Spleen (tissue), 11 donors: Measurements from ENCODE around the gene ADARB2. TPM values are rescaled to one million over a fixed set of nuclear protein-coding genes. Genes with fewer than 3 reads are reported as not detected.

ENCODE experiments used
- DNase-seq: peaks from one replicate; pipeline ENCODE4 v3.0.0-alpha.2; 2020
- H3K27ac ChIP-seq, 8 donors: fragments of 200-600 bp; sonication (generic) in 7 of 8; 1 replicate in 4 of 8; 2 replicates in 4 of 8; pipeline versions ENCODE4 v1.5.0 to v1.8.0; 2016 to 2021; ENCODE audit warnings: inconsistent platforms in 4 of 8, mild to moderate bottlenecking in 4 of 8, moderate library complexity in 1 of 8
- H3K27me3 ChIP-seq, 7 donors: fragments of 200-600 bp; sonication (generic) in 6 of 7; replicated peaks in 1 of 7; 1 replicate in 4 of 7; 2 replicates in 3 of 7; pipeline versions ENCODE4 v1.5.0 to v1.8.0; 2016 to 2021; ENCODE audit warnings: inconsistent platforms in 3 of 7, mild to moderate bottlenecking in 1 of 7
- H3K36me3 ChIP-seq, 6 donors: fragments of 200-600 bp; sonication (generic) in 5 of 6; 1 replicate in 4 of 6; 2 replicates in 2 of 6; pipeline versions ENCODE4 v1.5.0 to v1.8.0; 2016 to 2021; ENCODE audit warnings: inconsistent platforms in 2 of 6
- H3K4me1 ChIP-seq, 6 donors: fragments of 200-600 bp; sonication (generic) in 5 of 6; 1 replicate in 3 of 6; 2 replicates in 3 of 6; pipeline versions ENCODE4 v1.5.0 to v1.8.0; 2016 to 2021; ENCODE audit warnings: inconsistent platforms in 3 of 6
- H3K4me3 ChIP-seq, 8 donors: fragments of 200-600 bp; sonication (generic) in 7 of 8; 1 replicate in 4 of 8; 2 replicates in 4 of 8; pipeline versions ENCODE4 v1.5.0 to v1.8.0; 2016 to 2021; ENCODE audit warnings: inconsistent platforms in 4 of 8, mild to moderate bottlenecking in 4 of 8, moderate library complexity in 2 of 8
- H3K9me3 ChIP-seq, 8 donors: fragments of 200-600 bp; sonication (generic) in 7 of 8; 1 replicate in 4 of 8; 2 replicates in 4 of 8; pipeline versions ENCODE4 v1.5.0 to v1.8.0; 2016 to 2021; ENCODE audit warnings: inconsistent platforms in 4 of 8
- POLR2A ChIP-seq, 3 donors: fragments of 450-650 bp; IDR thresholded peaks; one replicate each; pipeline ENCODE4 v1.5.1; 2017; ENCODE audit warnings: antibody characterized with exemption in 3 of 3, mild to moderate bottlenecking in 1 of 3
- POLR2AphosphoS5 ChIP-seq, 3 donors: sonication (generic); formaldehyde crosslinking; IDR thresholded peaks; one replicate each; pipeline ENCODE4 v1.5.1; 2017; ENCODE audit warnings: antibody characterized with exemption in 3 of 3
- WGBS, 5 donors: extraction: QIAGEN DNeasy Blood & Tissue Kit in 3 of 5; methylation state at CpG; one replicate each; pipeline versions ENCODE4 v1.1.5 to v1.1.7; 2013 to 2018; 5-methylcytosine and 5-hydroxymethylcytosine counted together
- intact Hi-C: fragments of 100-400 bp; cut with DNase I; formaldehyde crosslinking; loops from one replicate; pipeline ENCODE4 v1.15.0; 2023; ENCODE audit warnings: low total_unique reads
- polyA plus RNA-seq, 3 donors: library from polyadenylated mRNA; stranded (reverse); fragments of 200-250 nt; gene quantifications; one replicate each; pipeline ENCODE4 v1.2.1, GENCODE V29; 2013
- total RNA-seq, 7 donors: library from RNA; depleted of rRNA in 3 of 7; stranded (reverse); fragments of >200 nt in 3 of 7; fragmentation: NEBNext Ultra II Directional in 4 of 7; extraction: Animal tissue kit (Norgen Biotek cat#: 25700) in 4 of 7; gene quantifications; one replicate each; pipeline versions ENCODE4 v1.1.0 to v1.2.1, GENCODE V29; 2016 to 2021
- TF ChIP-seq, protein P1 (sequence below), 11 experiments: fragments of 200-600 bp in 7 of 11; fragments of 450-650 bp in 4 of 11; sonication (generic) in 4 of 11; IDR thresholded peaks in 8 of 11; conservative IDR thresholded peaks in 3 of 11; 1 replicate in 7 of 11; 2 replicates in 4 of 11; pipeline versions ENCODE4 v1.4.0 to v1.8.0; 2016 to 2021; ENCODE audit warnings: antibody characterized with exemption in 11 of 11, inconsistent platforms in 4 of 11, mild to moderate bottlenecking in 1 of 11
- donor health status: healthy with polysubstance abuse.
- donor health status: DM: no; HTN: no; CAD: no; lungs with moderate emphysema.
- donor health status: DM: no; HTN: no; CAD: no.
- donor health status: Bipolar disorder and iron deficiency.
- donor health status: healthy.
- donor health status: DM: no; HTN: no; CAD: no.
- donor health status: DM: yes; HTN: yes; CAD: no.

The ADARB2 gene
- total and polyA plus RNA-seq, 10 donors = 0.05 to 8.1 (median 0.96) TPM

DNA sequence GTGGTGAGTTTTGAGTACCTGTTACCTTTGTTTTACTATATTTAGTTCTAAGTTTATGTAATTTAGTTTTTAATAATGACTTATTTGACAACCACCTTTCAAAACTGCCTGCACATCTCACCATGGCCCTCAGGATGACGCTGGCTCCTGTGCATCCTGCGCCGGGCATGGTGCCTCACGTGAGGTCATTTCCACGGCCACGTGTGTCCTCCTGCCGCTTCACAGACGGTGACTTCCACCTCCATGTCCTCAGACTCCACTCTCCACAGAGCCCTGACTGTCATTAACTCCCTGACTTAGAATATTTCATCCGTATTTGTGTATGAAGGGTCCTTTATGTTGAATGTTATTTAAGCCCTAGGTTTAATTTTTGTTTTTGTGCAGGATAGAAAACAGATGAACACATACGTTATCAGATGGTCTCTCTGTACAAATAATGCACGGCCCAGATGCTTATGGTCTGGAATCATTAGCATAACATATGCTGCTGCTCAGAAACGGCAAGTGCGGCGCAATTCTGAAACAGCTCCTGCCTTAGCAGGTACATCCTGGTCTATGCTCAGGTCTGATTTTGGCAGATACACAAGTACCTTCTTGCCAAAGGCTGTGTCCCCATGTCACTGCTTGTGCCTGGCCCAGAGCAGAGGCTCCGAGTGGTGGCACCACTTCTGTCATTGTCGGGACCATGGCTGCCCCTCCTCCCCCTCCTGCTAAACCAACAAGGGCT is 525.3 kb downstream of the ADARB2 start:
- H3K9me3 ChIP-seq = no peaks in the 10 kb centered on the region

DNA sequence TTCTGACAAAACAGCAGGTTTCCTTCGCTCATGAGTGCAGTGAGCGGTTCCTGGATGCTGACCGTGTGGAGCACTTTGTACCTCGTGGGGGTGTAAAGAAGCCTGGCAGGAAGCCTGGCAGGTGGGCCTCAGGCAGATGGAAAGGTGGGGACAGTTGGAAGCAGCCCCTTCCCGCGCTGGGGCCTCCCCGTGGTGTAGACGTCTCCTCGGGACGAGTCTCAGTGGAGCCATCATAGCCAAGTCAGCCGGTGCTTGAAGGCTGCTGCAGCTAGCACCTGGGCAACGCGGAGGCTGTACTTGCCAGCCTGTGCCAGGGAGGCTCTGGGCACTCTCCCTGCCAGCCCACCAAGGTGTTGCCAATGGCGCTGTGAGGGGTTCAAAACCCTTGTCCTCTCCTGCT is 526.7 kb downstream of the ADARB2 start:
- H3K4me3 ChIP-seq = no peak overlapping the region
- peaks cover 0 to 5% (median 0%) of the 10 kb centered on the region in 6 donors for H3K36me3 ChIP-seq
- H3K27ac ChIP-seq = no peak overlapping the region
- peak; percentile 68 for DNase-seq
- no peak for TF ChIP-seq POLR2AphosphoS5 (IDR thresholded peaks at IDR 0.05)
- TF ChIP-seq POLR2A (IDR thresholded peaks at IDR 0.05) = no peak
- TF ChIP-seq, protein P1, sequence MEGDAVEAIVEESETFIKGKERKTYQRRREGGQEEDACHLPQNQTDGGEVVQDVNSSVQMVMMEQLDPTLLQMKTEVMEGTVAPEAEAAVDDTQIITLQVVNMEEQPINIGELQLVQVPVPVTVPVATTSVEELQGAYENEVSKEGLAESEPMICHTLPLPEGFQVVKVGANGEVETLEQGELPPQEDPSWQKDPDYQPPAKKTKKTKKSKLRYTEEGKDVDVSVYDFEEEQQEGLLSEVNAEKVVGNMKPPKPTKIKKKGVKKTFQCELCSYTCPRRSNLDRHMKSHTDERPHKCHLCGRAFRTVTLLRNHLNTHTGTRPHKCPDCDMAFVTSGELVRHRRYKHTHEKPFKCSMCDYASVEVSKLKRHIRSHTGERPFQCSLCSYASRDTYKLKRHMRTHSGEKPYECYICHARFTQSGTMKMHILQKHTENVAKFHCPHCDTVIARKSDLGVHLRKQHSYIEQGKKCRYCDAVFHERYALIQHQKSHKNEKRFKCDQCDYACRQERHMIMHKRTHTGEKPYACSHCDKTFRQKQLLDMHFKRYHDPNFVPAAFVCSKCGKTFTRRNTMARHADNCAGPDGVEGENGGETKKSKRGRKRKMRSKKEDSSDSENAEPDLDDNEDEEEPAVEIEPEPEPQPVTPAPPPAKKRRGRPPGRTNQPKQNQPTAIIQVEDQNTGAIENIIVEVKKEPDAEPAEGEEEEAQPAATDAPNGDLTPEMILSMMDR (IDR thresholded peaks at IDR 0.05 in 8 of 11, conservative IDR thresholded peaks at IDR 0.05 in 3 of 11) = no peak
- 59 to 76% (median 68%) methylated on average over 11 to 14 of the region's 14 CpGs for WGBS, 5 donors
- intact Hi-C loops = no loop called here
- no peaks in the 10 kb centered on the region for H3K4me1 ChIP-seq
- peaks cover 0 to 3% (median 0%) of the 10 kb centered on the region in 7 donors for H3K27me3 ChIP-seq
- no peaks in the 10 kb centered on the region for H3K9me3 ChIP-seq

More for the DNA sequence above, 525.3 kb downstream of the ADARB2 start:
- TF ChIP-seq, protein P1 (IDR thresholded peaks at IDR 0.05 in 8 of 11, conservative IDR thresholded peaks at IDR 0.05 in 3 of 11) = no peak
- no peak for TF ChIP-seq POLR2AphosphoS5 (IDR thresholded peaks at IDR 0.05)
- no peak for TF ChIP-seq POLR2A (IDR thresholded peaks at IDR 0.05)
- 83 to 89% (median 86%) methylated on average over 16 of the region's 16 CpGs for WGBS, 5 donors
- intact Hi-C loops = no loop called here
- H3K27ac ChIP-seq = no peak overlapping the region
- DNase-seq = peak; percentile 45
- H3K36me3 ChIP-seq = peaks cover 0 to 15% (median 0%) of the 10 kb centered on the region in 6 donors
- H3K4me3 ChIP-seq = no peak overlapping the region
- no peaks in the 10 kb centered on the region for H3K4me1 ChIP-seq
- peaks cover 0 to 3% (median 0%) of the 10 kb centered on the region in 7 donors for H3K27me3 ChIP-seq

DNA sequence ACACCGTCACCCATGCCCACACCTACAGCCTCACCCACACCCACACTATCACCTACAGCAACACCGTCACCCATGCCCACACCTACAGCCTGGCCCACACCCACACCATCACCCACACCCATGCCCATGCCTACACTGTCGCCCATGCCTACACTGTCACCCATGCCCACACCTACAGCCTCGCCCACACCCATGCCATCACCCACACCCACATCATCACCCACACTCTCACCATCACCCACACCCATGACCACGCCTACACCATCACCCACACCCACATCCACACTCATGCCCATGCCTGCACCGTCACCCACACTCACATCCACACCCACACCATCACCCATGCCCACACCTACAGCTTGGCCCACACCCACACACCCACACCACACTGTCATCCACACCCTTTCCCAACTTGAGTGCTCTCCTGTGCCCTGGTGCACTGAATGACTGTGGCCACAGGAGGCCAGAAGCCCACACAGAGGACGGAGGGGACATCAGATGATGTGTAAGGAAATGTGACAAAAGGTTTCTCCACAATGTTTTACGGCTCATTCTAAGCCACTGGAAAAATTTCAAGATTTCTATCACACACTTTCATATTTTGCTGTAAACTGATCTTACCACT is 527.9 kb downstream of the ADARB2 start:
- peak; percentile 41 for DNase-seq
- WGBS, 5 donors = 79 to 91% (median 83%) methylated on average over 8 of the region's 8 CpGs

More for the DNA sequence above, 527.9 kb downstream of the ADARB2 start:
- Histone ChIP-seq H3K4me3 (no peak overlapping the region), H3K4me1 (no peaks in the 10 kb centered on the region), H3K9me3 (no peaks in the 10 kb centered on the region), H3K27me3 (peaks cover 0 to 6% (median 0%) of the 10 kb centered on the region in 7 donors), H3K36me3 (peaks cover 0 to 3% (median 0%) of the 10 kb centered on the region in 6 donors), H3K27ac (no peak overlapping the region)
- intact Hi-C loops = no loop called here
- TF ChIP-seq POLR2AphosphoS5 (IDR thresholded peaks at IDR 0.05) (no peak), POLR2A (IDR thresholded peaks at IDR 0.05) (no peak)
- TF ChIP-seq, protein P1 (IDR thresholded peaks at IDR 0.05 in 8 of 11, conservative IDR thresholded peaks at IDR 0.05 in 3 of 11) = no peak
